HG03432 (cell line): ENCODE results near the gene PNMT.
A peak's percentile ranks its signal among the peaks of the same experiment; 100 is the strongest.
"Not testable (repeated sequence)": the region's sequence is repeated elsewhere in the genome, so short reads cannot be mapped to it uniquely, and the experiment has no call there.

ENCODE experiments used
- ATAC-seq: cut with Tn5 transposase; IDR thresholded peaks from one replicate; pipeline ENCODE4 v1.9.1; 2021; ENCODE audit warnings: mild to moderate bottlenecking, moderate library complexity; ENCODE audit not compliant: unreplicated experiment

Gene PNMT

DNA sequence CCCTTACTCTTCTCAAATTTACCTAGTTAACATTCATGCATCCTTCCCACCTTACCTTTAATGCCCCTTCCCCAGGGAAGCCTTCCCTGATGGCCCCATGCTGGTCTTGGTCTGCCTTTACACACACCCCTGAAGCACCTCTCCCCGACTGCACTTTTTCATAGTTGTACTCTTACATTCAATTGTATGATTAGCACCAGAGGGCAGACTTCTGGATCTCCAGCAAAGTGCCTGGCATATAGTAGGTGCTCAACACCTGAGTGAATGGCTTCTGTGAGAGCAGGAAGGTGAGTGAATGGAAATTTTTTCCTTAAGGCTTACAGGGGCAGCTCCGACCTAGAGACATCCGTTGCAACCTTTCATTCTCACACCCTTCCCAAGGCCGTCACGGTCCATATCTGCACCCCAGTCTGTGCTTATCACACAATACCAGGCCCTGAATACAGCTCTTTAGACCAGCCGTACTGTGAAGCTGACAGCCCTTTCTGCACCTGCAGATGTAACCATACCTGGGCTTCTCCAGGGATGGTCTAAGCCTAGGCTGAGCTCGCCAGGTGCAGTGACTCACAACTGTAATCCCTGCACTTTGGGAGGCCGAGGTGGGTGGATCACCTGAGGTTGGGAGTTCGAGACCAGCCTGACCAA, 15.2 kb downstream of the PNMT start:
- ATAC-seq = no peak

DNA sequence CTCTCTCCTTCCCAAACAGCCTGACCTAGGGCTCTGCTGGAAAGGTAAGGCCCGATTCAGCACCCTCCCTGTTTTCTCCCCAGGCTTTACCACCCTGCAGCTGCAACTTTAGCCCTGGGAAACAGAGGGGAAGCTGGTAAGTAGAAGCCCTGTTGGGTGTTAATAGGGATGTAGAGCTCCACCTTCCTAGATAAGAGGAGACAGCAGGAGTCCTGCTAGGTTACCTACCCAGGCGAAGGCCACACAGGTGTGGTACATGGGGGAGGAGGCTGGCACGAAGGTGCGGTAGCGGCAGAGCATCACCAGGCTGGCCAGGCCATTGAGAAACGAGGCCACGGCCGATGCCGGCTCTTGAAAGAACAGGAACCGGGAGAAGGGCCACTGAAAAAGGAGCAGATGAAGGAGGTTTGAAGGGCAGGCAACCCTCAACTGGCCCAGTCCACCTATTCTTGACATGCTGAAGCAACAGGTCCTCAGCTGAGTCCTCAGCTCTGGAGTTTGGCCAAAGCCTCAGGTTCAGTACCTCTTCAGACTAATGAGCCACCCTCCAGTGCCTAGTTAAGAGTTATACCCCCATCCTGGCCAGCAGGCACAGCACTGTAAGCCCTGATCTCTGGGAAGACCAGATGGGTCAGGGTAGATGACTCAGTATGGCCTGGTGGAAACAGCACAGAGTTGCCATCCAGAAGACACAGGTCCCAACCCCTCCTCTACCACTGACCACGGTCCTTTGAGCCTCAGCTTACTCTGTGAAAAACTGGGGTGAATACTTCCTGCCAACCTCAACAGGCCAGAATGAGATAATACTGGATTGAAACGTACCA, 16.3 kb downstream of the PNMT start:
- no peak for ATAC-seq

DNA sequence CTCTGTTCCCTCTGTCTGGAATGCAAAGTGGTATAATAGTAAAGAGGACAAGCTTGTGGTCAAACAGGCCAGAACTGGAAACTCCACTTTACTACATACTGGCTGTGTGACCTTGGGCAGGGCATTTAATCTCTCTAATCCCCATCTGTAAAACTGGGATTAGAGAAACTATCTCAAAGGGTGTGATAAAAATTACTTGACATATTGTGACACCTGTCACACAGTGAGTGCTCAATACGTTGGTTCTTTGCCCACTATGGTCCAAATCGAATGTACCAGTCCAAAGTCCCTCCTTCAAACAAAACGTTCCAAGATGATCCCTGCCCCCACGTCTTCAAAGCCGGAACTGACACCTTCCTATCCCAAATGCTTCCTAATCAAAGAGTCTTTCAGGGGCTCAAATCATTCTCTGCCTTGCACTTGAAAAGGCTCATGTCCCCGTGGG, 18.9 kb downstream of the PNMT start:
- ATAC-seq = no peak

DNA sequence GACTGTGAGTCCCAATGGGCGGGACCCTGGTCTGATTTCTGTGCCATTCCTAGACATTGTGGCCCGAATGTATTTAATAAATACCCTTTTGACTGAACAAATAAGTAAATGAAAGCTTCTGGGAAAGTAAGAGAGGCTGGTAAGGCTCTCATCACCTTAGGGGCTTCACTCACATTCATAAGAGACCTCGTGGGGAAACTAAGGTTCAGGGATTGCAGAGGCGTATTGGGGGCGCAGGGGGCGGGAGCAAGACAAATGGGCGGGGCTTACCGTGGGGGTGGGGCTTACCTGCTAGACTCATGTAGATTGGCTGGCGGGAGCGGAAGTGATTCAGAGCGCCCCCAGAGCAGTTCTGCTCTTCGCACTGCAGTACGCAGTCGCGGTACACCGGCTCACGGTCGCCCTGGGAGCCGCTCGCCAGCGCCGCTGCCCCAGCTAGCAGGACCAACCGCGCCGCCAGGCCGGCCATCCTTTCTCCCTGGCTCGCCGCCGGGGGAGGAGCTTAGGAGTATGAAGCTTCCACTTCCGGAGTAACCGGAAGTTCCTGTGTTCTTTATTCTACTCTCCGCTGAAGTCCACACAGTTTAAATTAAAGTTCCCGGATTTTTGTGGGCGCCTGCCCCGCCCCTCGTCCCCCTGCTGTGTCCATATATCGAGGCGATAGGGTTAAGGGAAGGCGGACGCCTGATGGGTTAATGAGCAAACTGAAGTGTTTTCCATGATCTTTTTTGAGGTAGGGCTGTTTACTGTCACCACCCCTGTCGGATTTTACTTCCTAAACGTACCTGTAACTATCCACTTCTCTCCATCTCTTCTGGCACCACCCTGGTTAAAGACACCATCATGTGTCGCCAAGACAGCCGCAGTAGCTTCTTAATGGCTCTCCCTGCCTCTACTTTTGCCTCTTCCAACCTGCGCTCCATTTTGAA, 19.6 kb downstream of the PNMT start, which contains the start of gene PGAP3:
PGAP3 (minus strand) TSS at position 512 of the 929 bp plus-strand sequence; CDS start at position 469, 43 bp downstream.
- ATAC-seq = peak; percentile 88

DNA sequence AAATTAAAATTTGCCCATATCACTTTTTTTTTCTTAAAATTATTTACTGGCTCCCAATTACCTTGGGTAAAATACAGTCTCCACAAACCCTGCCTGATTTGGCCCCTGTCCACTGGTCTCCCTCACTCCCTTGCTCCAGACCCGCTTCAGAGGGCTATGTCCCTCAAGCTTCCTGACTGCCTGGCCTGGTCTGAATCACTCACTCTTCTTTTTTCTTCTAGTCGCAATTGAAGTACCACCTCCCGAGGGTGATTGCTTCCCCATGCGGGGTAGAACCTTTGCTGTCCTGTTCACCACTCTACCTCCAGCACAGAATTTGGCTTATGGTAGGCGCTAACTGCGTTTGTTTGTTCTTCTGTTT, 20.2 kb downstream of the PNMT start:
- no peak for ATAC-seq

DNA sequence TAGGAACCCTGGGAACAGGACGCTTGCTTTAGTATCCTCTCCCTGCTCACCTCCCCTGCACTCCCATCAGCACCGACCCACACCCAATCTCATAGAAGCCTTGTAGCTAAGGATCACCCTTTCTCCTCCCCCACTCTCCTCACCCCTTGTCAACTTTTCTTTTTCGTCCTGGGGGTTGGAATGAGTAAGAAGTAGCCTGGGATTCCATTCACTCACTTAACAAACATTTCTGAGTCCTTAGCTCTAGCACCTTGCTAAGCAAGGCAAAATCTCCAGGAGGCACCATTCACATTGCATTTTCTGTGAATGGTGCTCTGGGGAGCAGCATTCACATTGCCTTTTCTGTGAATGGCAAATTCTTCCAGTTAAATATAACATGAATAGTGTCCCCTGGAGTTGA, 20.7 kb downstream of the PNMT start:
- no peak for ATAC-seq

DNA sequence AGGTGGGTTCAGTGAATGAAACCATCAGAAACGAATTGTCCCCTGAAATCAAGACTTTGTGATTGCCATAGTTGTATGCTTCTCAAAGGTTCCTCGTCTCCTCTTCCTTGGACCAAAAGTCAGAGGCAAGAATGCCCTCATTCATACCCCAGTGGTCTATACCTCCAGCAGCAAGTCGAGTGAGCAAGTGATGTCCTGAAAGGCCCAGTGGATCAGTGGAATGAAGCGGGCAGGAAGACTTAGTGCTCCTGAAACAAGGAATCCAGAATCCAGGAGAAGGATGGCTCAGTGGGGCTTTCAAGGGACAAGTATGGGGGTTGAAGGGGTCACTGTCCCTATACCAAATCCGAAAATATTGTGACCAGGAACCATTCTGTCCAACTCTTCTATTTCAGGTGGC, 26.3 kb downstream of the PNMT start:
- no peak for ATAC-seq

DNA sequence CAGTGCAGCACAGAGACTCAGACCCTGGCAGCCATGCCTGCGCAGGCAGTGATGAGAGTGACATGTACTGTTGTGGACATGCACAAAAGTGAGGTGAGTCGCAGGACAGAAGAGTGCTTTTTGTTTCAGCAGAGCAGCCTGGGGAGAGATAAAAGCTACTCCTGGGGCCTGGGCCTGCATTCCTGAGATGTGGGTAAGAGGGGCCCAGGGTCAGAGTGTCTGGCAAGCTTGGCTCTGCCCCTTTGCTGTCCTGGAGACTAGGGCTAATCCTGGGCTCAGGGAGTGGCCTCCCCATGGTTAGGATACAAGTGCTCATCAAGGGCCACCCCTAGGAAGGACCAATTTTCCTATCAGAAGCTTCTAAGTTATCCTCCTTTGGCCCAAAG, 26.8 kb downstream of the PNMT start:
- ATAC-seq = no peak

DNA sequence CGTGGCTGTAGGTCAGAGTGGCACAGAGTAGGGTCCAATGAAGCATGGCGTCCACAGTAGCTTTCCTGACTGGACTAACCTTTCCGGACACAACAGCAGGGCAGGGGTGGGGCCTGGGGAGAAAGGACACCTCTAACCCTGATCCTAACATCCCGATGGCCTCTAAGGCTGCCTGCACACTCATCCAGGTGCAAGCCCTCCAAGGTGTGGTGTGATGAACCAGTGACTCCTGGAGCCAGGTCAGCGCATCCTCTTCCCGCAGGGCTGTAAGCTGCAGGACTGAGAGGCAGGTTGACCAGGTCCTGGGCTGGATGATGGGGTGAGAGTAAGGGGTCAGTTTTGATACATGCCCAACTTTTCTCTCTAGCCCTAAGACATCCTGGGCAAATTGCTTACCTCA, 28.5 kb downstream of the PNMT start:
- ATAC-seq = no peak

DNA sequence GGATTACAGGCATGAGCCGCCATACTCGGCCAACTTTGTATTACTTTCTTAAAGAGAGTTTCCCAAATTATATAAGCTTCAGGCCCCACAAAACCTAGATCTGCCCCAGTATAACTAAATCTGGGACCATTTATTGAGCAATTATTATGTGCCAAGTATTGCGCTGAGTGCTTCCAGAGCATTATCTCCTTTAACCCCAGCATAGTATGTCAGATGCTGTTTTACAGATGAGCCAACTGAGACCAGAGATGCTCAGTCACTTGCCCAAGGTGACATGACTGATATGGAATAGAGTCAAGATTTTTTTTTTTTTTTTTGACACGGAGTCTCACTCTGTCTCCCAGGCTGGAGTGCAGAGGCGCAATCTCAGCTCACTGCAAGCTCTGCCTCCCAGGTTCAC, 29.7 kb downstream of the PNMT start:
- no peak for ATAC-seq

DNA sequence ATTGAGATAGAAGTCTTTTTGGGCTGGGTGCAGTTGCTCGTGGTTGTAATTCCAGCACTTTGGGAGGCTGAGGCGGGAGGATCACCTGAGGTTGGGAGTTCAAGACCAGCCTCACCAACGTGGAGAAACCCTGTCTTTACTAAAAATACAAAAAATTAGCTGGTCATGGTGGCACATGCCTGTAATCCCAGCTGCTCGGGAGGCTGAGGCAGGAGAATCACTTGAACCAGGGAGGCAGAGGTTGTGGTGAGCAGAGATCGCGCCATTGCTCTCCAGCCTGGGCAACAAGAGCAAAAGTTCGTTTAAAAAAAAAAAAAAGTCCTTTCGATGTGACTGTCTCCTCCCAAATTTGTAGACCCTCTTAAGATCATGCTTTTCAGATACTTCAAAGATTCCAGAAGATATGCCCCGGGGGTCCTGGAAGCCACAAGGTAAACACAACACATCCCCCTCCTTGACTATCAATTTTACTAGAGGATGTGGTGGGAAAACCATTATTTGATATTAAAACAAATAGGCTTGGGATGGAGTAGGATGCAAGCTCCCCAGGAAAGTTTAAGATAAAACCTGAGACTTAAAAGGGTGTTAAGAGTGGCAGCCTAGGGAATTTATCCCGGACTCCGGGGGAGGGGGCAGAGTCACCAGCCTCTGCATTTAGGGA, 31.0 kb downstream of the PNMT start:
- not testable (repeated sequence) for ATAC-seq

DNA sequence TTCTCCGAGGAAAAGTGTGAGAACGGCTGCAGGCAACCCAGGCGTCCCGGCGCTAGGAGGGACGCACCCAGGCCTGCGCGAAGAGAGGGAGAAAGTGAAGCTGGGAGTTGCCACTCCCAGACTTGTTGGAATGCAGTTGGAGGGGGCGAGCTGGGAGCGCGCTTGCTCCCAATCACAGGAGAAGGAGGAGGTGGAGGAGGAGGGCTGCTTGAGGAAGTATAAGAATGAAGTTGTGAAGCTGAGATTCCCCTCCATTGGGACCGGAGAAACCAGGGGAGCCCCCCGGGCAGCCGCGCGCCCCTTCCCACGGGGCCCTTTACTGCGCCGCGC, 31.5 kb downstream of the PNMT start, which contains the start of gene ERBB2:
ERBB2 (plus strand) TSS at position 247 of the 330 bp plus-strand sequence. CDS start 175 bp downstream, outside the sequence.
- ATAC-seq = no peak

DNA sequence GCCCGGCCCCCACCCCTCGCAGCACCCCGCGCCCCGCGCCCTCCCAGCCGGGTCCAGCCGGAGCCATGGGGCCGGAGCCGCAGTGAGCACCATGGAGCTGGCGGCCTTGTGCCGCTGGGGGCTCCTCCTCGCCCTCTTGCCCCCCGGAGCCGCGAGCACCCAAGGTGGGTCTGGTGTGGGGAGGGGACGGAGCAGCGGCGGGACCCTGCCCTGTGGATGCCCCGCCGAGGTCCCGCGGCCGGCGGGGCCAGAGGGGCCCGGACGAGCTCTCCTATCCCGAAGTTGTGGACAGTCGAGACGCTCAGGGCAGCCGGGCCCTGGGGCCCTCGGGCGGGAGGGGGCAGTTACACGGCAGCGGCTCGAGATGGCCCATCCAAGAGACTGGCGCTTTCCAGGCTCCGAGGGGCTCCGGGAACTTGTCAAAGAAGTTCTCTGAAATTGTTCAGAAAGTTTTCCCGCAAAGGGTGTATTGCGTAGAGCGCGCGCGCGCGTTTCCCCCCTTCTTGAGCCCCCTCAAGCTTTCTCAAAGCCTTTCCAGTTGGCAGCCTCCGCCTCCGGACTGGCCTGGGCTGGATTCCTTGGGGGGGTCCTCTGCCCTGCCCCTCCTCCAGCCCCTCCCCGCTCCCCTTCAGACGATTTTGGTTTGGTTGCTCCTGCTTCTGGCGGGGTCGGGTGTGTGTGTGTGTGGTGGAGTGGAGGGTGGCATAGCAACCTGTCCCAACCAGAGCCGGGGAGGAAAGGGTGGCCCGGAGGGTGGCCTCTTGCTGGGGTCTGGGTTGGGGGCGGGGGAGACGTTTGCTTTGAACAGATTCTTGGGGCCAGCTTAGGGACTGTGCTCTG, 32.1 kb downstream of the PNMT start:
- ATAC-seq = no peak

DNA sequence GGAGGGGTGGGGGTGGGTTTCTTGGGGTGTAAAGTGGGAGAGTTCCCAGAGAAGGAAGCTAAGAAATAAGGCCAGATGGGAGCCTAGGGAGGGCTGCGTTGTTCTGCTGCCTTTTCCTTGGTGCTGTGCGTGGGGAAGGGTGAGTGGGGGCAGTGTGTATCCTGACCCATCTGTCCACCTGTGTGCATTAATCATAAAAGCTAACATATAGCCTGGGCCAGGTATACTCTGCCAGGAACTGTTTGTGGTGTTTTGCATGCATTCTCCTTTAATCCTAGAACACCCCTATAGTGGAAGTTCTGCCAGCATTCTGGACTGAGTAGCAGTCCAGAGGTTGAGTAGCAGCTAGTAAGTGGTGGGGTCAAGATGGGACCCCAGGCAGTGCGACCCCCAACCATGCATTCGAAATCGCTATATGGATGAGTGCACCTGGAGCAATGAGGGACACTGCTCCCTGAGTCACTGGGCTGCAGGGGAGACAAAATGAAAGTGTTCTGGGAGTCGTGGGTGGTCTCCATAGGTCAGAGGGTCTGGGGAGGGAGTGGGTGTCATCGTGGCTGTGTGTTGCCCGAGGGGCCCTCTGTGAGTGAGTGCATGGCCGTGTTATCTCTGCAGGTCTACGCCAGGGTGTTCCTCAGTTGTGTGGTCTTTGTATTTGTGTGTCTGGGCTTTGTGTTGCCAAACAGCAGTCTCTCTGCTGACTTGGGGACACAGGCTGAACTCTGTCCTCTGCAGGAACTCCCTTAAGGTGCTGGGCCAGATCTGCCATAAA, 32.9 kb downstream of the PNMT start:
- ATAC-seq = no peak

DNA sequence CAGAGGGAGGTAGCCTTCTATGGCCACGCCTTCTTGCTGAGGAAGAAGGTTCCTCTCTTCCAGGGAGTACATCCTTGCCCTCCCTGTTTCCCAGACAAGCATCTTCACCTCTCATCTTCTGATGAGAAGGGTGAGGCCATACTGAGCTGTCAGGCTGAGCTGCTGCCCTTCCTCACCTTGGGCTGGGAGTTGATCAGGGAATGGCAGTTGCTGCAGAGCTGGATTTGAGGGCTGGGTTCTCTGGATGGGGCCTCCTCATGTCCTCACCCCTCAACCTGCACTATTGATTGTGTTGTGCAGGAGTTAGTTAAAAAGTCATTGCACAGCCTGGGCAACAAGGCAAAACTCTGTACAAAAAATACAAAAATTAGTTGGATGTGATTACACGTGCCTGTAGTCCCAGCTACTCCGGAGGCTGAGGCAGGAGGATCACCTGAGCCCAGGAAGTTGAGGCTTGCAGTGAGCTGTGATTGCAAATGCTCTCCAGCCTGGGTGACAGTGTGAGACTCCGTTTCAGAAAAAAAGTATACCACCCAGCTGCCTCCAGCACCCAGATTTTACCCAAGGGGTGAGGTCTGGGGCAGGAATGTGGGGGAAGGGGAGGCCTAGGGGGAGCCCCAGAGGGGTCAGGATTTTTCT, 33.6 kb downstream of the PNMT start:
- no peak for ATAC-seq

DNA sequence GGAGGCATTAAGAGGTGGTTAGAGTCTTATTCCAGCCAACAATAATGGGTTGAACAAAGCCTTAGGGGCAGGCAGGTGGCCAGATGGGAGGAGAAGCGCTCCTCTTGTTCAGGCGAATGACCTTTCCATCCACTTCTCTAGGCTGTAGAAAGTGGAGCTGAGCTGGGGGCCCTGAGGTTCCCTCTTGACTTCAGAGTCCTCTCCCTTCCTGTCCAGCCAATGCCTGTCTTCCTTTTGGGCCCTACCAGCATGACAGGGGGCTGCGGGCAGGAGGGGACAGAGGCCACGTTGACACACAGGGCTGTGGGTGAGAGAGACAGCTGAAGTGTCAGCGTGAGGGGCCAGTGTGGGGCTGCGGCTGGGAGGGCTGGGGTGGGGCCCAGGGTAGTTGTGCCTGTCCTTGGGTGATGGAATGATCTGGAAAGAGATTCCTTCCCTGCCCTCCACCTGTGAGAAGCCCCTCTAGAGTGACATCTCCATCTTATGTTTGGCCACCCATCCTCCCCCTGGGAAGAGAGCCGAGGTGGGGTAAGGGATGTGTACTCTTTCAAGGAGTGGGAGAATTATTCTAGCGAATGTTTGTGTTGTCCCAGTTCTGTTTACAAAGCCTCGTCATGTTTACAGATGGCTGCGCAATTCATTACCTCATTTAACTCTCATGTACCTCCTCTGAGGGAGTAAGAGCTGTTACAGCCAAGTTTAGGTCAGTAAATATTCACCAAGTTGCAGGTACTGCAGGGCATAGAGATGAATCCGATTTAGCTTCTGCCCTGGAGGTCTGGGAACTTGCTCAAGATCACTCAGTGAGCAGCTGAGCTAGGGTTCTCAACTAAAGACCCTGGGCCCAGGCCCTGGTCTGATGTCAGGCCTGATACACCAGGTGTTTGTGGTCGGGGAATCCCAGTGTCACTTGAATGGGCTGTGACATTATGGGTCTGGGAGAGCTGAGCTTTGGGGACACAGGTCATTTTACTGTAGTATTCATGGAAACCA, 34.9 kb downstream of the PNMT start:
- no peak for ATAC-seq

DNA sequence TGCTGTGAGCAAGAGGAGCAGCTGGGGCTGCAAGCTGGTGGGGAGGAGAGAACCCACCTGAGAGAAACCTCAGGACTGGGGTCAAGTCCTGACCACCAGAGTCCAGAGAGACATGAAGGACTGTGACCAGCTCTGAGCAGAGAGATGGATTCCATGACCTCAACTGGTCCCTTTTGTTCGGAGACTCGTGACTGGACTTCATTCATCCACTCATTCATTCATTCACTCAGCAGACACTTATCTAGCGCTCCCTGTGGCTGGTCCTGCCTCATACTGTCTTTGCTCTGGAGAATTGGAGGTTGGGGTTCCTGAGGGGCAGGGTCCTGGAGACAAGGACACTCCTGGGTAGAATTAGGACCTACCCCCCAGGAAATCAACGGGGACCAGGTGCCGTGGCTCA, 35.7 kb downstream of the PNMT start:
- no peak for ATAC-seq
